Stimulated activated naive CD8-positive, alpha-beta T cell treated with anti-CD3 and anti-CD28 coated beads, Interleukin-15, Interleukin-2, amounts not matched to agents 100 U/mL and 50 U/mL, for 24 hours (primary cell): Measurements from ENCODE around the gene TMEM54.

Source experiments
- ATAC-seq: fragments of 150-1000 bp; cut with Tn5 transposase; one replicate; pipeline ENCODE4 v1.10.0; 2021
- DNase-seq: peaks from one replicate; pipeline ENCODE4 v3.0.0; 2021

Gene TMEM54

DNA sequence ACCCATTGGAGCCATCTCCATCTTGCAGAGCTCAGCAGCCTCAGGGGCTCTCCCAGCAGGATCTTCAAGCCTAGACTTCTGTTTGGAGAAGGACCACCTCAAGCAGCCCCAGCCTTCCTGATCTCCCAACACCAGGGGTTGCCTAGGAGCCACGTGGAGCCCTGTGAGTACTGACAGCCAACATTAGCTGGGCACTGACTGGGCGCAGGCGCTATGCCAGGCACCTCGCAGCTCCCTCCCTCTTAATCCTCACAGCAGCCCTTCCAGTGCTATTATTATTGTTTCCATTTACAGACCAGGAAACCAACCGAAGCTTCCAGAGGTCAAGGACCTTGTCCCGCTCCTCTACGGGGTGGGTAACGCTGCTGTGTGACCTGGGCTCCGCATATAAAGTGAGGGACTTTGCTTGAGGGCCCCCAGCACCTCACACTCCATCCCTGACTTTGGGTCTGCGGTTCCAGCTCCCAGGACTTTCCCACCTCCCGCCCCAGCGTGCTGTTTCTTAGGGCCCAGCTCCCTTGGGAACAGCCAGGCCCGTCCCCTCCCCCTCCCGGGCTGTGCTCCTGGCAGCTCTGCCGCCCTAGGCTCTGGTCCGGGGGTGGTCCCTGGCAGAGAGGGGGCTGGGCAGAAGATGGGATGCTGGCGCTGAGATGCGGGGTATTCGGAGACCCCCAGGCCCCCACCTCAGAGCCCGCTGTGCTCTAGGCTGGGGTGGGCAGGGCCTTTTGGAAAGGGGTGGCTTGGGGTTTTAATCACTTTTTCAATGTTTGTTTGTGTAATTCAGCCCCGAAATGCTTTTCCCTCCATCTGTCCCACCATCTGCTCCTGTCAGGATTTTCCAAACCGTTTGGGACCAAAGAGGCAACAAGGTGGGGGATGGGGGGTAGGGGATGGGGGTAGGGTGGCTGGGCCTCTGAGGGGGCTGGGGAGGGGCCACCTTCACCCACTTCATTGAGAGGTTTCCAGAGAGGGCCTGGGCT, 19.0 kb downstream of the TMEM54 start:
- DNase-seq (no peak), ATAC-seq (no peak)

- DNase-seq = no peak
- no peak for ATAC-seq
Observed at GRCh38 chr1:32881291-32881690, 19.9 kb downstream of the TMEM54 start.

GRCh38 chr1:32878637-32879041, 22.6 kb downstream of the TMEM54 start:
- ATAC-seq = no peak
- no peak for DNase-seq

DNA sequence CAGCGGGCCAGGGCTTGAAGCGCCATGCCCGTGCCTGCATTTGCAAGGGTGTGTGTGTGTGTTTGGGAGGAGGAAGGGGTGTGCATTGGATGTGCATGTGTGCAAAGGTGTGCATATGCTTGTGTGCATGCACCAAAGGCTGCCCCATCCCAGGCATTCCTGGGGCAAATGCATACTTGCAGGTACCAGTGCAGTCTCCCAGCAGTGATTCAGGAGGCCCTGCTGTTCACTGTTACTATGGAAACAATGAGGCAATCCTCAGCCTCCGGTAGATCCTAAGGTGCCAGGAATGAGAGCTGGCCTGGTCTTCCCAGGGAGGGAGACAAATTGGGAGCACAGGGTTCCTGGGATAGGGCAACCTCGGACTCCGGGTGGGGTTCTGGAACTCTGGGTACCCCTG, 23.0 kb downstream of the TMEM54 start:
- ATAC-seq = no peak
- DNase-seq = no peak

DNA sequence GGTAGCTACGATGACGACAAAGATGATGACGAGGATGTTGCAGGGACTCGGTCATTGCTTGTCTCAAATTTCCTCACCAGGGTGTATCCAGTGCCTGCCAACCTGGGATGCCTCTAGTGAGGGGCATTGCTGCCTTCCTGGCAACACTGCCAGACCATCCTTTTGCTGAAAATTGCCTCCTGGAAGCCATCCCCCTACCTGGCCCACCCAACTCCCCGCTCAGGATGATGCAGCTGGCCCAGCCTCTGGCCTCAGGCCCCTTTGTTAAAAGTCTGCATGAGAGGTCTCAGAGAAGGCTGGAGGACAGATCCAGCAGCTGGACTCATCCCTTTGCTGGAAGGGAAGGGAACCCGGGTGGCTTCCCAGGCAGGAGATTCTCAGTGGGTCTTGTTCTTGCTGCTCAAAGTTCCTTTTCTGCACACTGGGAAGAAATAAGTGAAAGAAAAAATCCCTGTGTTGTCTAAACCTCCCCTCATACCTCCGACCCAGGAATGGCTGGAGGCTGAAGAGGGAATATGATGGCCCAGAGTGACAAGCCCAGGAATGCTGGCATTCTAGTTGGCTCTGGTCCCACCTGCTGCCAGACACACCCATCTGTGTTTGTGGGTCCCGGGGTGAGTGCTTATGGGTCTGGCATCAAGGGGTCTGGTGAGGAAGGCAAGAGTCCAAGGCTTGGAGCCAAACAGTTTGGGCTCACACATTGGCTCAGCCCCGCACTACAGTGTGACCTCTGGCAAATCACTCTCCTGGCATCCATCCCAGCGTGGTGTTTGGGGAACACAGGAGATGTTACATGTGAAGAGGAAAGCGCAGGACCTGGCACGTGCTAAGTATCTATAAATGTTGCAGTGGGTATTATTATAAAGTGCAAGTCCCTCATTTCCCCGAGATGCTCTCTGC, 23.7 kb downstream of the TMEM54 start:
- no peak for ATAC-seq
- no peak for DNase-seq

GRCh38 chr1:32876341-32877210, 24.6 kb downstream of the TMEM54 start:
- DNase-seq = peak; percentile 72
- ATAC-seq = peak; percentile 74

GRCh38 chr1:32874860-32875752, 26.1 kb downstream of the TMEM54 start:
- ATAC-seq (no peak), DNase-seq (no peak)

GRCh38 chr1:32873484-32873883, 27.7 kb downstream of the TMEM54 start:
- ATAC-seq (no peak), DNase-seq (no peak)

- no peak for ATAC-seq
- no peak for DNase-seq
Observed at GRCh38 chr1:32872192-32872460, 29.1 kb downstream of the TMEM54 start.

DNA sequence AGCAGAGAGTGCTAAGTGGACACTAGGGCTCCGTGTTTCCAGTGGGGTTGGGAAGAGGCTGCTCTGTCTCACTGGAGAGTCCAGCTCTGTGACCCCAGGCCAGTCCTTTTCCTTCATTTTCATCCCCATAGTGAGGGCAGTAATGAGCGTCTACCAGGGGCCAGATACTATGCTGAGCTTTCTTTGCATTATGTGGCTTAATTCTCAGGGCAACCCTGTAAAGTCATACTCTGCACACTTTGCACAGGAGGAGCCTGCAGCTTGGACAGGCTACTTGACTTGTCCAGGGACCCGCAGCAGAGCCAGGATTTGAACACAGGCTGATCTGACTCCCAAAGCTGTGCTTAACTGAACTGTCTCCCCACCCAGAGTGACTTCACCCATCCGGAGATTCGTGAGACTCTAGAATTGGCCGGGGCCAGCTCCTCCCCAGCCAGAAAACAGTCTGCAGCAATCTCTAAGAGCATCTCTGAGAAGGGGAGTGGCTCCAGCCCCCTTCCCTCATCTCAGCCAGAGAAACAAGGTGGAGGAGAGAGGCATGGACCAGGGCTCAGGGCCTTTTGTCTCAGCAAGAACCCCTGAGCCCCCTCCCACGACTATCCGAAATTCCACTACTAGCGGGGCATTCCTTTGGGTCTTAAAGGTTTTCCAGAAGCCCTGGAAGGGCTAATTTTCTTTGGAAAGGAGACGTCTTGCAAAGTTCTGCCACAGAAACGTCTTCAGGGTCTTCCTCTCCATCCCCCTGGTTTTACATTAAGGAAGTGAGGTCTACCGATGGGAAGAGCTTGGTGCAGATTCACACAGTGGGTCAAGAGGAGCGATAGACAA, 29.6 kb downstream of the TMEM54 start:
- DNase-seq (no peak), ATAC-seq (no peak)

GRCh38 chr1:32870615-32871363, 30.4 kb downstream of the TMEM54 start, which contains the start of gene FNDC5:
FNDC5 (minus strand) TSS chr1:32870912.
- no peak for DNase-seq
- ATAC-seq = peak; percentile 15

- no peak for ATAC-seq
- no peak for DNase-seq
Observed at GRCh38 chr1:32869923-32870614, 31.1 kb downstream of the TMEM54 start.

DNA sequence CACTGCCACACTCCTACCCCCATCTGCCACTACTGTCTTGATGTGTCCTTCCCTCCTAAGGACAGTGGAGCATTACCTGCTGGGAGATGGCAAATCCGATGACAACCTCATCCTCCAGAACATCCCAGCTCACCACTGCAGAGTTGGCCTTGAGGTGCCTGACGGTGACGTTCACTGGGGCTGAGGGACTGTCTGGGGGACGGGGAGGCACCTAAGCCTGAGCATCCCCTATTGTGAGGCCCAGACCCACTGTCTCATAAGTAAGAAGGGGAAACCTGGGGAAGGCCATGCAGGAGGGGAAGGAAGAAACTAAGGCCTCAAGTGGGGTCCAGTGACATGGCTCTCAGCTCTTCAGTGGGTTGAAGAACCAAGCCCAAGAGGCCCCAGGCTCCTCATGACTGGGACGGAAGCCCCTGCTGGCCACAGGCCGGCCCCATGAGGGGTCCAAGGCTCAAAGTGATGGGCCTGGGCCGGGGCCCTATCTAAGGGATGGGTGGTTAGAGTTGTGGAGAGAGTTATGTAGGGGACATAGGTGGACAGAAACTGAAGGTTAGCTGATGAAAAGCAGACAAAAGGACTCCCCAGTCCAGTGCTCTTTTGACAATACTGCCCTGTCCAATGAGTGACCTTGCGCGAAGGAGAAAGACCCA, 32.3 kb downstream of the TMEM54 start:
- DNase-seq = no peak
- no peak for ATAC-seq

- ATAC-seq (no peak), DNase-seq (no peak)
Observed at GRCh38 chr1:32868085-32868484, 33.1 kb downstream of the TMEM54 start.

- ATAC-seq (no peak), DNase-seq (no peak)
Observed at GRCh38 chr1:32867671-32868070, 33.5 kb downstream of the TMEM54 start.

GRCh38 chr1:32867151-32867550, 34.0 kb downstream of the TMEM54 start:
- no peak for DNase-seq
- ATAC-seq = no peak

DNA sequence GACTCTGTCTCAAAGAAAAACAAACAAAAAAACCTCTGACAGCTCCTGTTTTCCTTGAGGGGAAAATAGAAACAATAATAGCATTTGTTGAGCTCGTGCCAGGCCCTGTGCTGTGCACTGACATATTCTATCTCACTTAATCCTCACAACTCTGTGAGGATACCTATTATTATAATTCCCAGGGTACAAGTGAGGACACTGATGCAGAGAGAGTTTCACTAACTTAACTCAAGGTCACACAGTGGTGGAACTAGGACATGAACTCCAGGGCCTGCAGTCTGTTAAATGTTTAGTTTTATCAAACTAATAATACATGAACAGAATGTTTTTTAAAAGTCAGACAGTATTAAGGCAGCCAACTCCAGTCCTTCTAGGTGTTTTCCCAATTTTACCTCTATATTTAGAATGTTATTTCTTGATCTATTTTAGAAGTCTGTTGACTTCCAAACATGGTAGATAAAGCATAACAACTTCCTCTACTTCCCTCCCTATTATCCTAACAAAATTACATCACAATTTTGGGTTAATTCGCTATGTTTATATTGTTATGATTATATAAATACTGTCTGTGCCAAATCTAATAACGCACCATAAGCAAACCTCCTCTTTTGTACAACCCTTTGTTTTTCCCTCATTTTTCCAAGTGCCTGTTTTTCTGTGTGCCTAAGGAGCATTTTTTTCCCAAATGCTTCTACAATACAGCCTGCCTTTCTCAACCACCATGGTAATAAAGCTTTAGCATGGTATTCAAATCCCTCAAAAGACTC, 35.4 kb downstream of the TMEM54 start:
- no peak for ATAC-seq
- DNase-seq = no peak
